WI38 (cell line): ENCODE measurements around the gene SMYD4.

Experiments
- H3K4me3 ChIP-seq: 2 replicates; pipeline ENCODE4 v1.5.1; 2011; ENCODE audit warnings: low read depth, mild to moderate bottlenecking, control low read depth, low read length
- TF ChIP-seq, protein P1 (sequence below): IDR thresholded peaks from 2 replicates; pipeline ENCODE4 v1.5.1; 2012; ENCODE audit warnings: low read depth, mild to moderate bottlenecking, control low read depth, low read length

The SMYD4 gene, protein sequence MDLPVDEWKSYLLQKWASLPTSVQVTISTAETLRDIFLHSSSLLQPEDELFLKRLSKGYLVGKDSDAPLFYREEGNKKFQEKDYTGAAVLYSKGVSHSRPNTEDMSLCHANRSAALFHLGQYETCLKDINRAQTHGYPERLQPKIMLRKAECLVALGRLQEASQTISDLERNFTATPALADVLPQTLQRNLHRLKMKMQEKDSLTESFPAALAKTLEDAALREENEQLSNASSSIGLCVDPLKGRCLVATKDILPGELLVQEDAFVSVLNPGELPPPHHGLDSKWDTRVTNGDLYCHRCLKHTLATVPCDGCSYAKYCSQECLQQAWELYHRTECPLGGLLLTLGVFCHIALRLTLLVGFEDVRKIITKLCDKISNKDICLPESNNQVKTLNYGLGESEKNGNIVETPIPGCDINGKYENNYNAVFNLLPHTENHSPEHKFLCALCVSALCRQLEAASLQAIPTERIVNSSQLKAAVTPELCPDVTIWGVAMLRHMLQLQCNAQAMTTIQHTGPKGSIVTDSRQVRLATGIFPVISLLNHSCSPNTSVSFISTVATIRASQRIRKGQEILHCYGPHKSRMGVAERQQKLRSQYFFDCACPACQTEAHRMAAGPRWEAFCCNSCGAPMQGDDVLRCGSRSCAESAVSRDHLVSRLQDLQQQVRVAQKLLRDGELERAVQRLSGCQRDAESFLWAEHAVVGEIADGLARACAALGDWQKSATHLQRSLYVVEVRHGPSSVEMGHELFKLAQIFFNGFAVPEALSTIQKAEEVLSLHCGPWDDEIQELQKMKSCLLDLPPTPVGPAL

DNA sequence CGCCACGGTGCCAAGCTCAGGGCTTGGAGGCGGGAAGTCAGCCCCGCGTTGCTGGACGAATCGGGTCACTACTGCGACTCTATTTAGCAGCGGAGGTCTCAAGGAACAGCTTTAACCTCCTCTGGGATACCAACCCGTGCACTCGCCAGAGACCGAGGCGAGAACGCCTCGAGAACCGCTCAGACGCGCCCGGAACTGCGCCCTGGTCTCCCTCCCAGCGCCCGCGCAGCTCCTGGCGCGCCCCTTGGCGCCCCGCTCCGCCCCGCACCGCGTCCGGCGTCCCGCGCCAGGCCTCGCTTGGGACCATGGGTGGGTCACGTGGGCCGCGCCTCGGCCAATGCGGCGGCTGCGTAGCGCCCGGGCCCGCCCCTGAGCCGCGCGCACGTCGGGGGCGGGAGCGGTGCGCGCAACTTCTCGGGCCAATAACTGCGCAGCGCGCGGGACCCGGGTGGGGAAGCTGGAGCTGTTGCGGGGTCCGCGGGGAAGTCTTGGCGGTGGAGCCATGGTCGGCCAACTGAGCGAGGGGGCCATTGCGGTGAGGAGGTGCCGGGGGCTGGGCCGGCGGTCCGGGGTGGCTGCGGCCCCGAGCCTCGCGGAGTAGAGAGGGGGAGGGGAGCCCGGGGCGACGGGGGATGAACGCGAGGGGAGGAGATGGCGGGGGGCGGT is at the start of gene SMYD4, which contains the start of gene RPA1:
TSS of gene SMYD4 (minus strand) at position 311 of the 666 bp plus-strand sequence. CDS start 1,908 bp downstream, outside the sequence.
TSS of gene RPA1 (plus strand) at position 414 of the 666 bp plus-strand sequence. CDS start at position 503, 89 bp downstream.
- TF ChIP-seq, protein P1, sequence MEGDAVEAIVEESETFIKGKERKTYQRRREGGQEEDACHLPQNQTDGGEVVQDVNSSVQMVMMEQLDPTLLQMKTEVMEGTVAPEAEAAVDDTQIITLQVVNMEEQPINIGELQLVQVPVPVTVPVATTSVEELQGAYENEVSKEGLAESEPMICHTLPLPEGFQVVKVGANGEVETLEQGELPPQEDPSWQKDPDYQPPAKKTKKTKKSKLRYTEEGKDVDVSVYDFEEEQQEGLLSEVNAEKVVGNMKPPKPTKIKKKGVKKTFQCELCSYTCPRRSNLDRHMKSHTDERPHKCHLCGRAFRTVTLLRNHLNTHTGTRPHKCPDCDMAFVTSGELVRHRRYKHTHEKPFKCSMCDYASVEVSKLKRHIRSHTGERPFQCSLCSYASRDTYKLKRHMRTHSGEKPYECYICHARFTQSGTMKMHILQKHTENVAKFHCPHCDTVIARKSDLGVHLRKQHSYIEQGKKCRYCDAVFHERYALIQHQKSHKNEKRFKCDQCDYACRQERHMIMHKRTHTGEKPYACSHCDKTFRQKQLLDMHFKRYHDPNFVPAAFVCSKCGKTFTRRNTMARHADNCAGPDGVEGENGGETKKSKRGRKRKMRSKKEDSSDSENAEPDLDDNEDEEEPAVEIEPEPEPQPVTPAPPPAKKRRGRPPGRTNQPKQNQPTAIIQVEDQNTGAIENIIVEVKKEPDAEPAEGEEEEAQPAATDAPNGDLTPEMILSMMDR: no peak
- peak within 1 kb of the TSS; percentile 69 for H3K4me3 ChIP-seq

GRCh38 chr17:1878419-1879121 is 48.9 kb upstream of the SMYD4 start:
- TF ChIP-seq, protein P1: no peak
- H3K4me3 ChIP-seq: no peak overlapping the region

DNA sequence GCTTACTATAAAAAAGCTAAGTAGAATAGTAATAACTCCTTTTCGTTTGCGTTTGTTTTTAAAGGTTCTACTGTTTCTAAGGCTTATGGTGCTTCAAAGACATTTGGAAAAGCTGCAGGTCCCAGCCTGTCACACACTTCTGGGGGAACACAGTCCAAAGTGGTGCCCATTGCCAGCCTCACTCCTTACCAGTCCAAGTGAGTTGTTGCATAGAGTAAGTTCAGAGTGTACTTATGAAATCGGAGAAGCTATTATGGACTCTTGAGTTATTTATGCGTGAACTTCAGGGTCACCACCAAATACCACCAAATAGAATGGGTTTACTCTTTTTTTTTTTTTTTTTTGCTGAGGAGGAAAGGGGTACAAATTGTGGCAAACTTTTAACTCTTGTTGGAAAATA is 45.9 kb upstream of the SMYD4 start:
- H3K4me3 ChIP-seq: no peak overlapping the region
- TF ChIP-seq, protein P1: no peak

DNA sequence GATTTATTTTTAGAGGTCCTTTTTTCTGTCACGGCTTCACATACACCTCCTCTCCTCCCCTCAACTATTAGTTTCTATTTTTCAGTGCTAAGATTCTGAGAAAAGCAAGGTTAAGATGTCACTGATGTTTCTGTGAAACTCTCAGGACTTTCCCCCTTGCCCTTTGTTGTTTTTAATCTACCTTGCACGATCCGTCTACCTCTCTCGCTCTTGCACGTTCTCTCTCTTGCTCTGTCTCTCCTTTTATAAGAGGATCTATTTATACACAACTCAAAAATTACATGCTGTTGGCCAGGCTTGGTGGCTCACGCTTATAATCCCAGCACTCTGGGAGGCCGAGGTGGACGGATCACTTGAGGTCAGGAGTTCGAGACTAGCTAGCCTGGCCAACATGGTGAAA is 43.7 kb upstream of the SMYD4 start:
- H3K4me3 ChIP-seq: no peak overlapping the region
- TF ChIP-seq, protein P1: no peak

DNA sequence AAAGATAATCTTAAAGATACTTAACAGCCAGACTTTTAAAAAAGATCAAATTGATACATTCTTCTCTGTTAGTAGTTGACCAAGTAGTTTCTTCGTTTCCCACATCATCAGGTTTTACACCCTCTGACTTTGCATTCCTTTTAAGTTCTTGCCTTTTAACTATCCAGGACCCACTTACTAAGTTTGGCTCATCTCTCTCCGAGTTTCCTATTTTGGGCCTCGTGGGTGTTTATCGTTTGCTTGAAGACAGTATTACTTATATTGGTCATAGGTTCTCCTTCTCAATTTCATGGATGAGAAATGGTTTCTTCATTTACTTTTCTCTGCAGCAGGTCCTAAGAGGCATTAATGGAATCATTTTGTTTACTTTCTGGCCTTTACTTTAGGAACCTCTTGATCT is 43.3 kb upstream of the SMYD4 start:
- no peak overlapping the region for H3K4me3 ChIP-seq
- TF ChIP-seq, protein P1: no peak

- TF ChIP-seq, protein P1: no peak
- H3K4me3 ChIP-seq: no peak overlapping the region
These were observed 42.6 kb upstream of the SMYD4 start for GRCh38 chr17:1872254-1872653.
